Measurements from ENCODE around the gene PTPRM.

PTPRM gene

DNA sequence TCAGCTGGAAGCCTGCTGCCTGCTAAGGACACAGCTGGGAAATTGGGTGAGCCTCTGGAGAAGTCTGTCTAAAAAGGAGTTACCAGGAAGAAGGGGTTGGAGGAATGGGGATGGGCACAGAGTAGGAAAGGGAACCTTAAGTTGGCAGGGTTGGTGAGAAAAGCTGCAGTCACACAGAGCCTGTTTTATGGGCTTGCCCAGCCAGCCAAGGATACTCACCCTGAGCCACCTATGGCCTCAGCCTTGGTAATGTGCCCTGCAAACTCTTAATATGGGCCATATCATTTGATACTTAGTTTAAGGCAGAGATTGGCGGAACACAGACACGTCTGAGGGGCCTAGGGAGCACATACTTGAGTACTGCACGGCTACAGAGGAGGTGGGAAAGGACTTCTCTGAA lies 623.9 kb downstream of the PTPRM start:
- no peak for DNase-seq (ENCODE audit: extremely low spot score)
- TF ChIP-seq, protein P1, sequence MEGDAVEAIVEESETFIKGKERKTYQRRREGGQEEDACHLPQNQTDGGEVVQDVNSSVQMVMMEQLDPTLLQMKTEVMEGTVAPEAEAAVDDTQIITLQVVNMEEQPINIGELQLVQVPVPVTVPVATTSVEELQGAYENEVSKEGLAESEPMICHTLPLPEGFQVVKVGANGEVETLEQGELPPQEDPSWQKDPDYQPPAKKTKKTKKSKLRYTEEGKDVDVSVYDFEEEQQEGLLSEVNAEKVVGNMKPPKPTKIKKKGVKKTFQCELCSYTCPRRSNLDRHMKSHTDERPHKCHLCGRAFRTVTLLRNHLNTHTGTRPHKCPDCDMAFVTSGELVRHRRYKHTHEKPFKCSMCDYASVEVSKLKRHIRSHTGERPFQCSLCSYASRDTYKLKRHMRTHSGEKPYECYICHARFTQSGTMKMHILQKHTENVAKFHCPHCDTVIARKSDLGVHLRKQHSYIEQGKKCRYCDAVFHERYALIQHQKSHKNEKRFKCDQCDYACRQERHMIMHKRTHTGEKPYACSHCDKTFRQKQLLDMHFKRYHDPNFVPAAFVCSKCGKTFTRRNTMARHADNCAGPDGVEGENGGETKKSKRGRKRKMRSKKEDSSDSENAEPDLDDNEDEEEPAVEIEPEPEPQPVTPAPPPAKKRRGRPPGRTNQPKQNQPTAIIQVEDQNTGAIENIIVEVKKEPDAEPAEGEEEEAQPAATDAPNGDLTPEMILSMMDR (IDR thresholded peaks at IDR 0.05; ENCODE audit: control extremely low read depth, extremely low read depth, low read depth, missing control alignments), result no peak
- ChIA-PET CTCF (no interaction called here), POLR2A (no interaction called here)

DNA sequence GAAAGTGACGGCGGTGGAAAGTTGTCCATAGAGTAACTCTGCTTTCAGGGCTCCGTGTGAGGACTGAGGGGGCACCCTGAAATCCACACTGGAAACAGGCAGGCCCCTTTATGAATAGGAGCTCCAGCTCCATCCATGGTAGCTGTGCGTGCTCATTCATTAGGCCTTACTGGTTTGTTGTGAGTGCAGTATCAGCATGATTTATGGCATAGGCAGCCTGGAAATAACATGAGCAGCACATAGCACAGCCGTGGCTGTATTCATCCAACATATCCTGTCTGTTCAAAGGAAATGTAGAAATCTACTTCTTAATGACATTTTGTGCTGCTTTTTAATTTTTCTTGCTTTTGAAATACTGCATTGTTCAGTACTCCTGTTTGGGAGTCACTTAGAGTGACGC lies 627.3 kb downstream of the PTPRM start:
- TF ChIP-seq, protein P1 (IDR thresholded peaks at IDR 0.05; ENCODE audit: control extremely low read depth, extremely low read depth, low read depth, missing control alignments), result no peak
- CTCF ChIA-PET, result interaction anchor here (1.5 kb wide), 1 partner anchor 12 kb away, joined by 4 read pairs; no protein-coding TSS in a partner anchor
- DNase-seq (ENCODE audit: extremely low spot score), result no peak
- POLR2A ChIA-PET, result no interaction called here

- CTCF ChIA-PET, result no interaction called here
Measured at GRCh38 chr18:8196238-8196637, 629.1 kb downstream of the PTPRM start.

GRCh38 chr18:8197499-8197898 lies 630.4 kb downstream of the PTPRM start:
- ChIA-PET CTCF (no interaction called here), POLR2A (no interaction called here)
- TF ChIP-seq, protein P1 (IDR thresholded peaks at IDR 0.05; ENCODE audit: control extremely low read depth, extremely low read depth, low read depth, missing control alignments), result no peak
- no peak for DNase-seq (ENCODE audit: extremely low spot score)

More at GRCh38 chr18:8196238-8196637, 629.1 kb downstream of the PTPRM start:
- DNase-seq (ENCODE audit: extremely low spot score), result no peak
- TF ChIP-seq, protein P1 (IDR thresholded peaks at IDR 0.05; ENCODE audit: control extremely low read depth, extremely low read depth, low read depth, missing control alignments), result no peak
- POLR2A ChIA-PET, result no interaction called here

GRCh38 chr18:8207996-8208395 lies 640.9 kb downstream of the PTPRM start:
- POLR2A ChIA-PET, result no interaction called here
- CTCF ChIA-PET, result interaction anchor here (0.7 kb wide), 1 partner anchor 9 kb away, joined by 3 read pairs; no protein-coding TSS in a partner anchor
- no peak for DNase-seq (ENCODE audit: extremely low spot score)
- TF ChIP-seq, protein P1 (IDR thresholded peaks at IDR 0.05; ENCODE audit: control extremely low read depth, extremely low read depth, low read depth, missing control alignments), result no peak

GRCh38 chr18:8208716-8209115 lies 641.6 kb downstream of the PTPRM start:
- no peak for DNase-seq (ENCODE audit: extremely low spot score)
- ChIA-PET POLR2A (no interaction called here), CTCF (interaction anchor here (0.7 kb wide), 1 partner anchor 9 kb away, joined by 3 read pairs; no protein-coding TSS in a partner anchor)
- TF ChIP-seq, protein P1 (IDR thresholded peaks at IDR 0.05; ENCODE audit: control extremely low read depth, extremely low read depth, low read depth, missing control alignments), result no peak
